Smooth muscle cell (in vitro differentiated cells): ENCODE data around the gene MAGI1. TPM values are rescaled to one million over a fixed set of nuclear protein-coding genes. Genes with fewer than 3 reads are reported as not detected.

Experiments
- DNase-seq: peaks from one replicate; lab custom pipeline; 2025; ENCODE audit not compliant: unreplicated experiment; lab: John Stamatoyannopoulos, UW
- H2AFZ ChIP-seq: fragments of 200-600 bp; sonication (generic); 2 replicates; pipeline ENCODE4 v1.6.0; 2016; ENCODE audit warnings: antibody characterized with exemption, low read depth, mild to moderate bottlenecking
- H3F3A ChIP-seq: fragments of 200-600 bp; sonication (generic); 2 replicates; pipeline ENCODE4 v1.6.0; 2017; ENCODE audit warnings: antibody characterized with exemption, low read depth
- H3K27ac ChIP-seq: fragments of 200-600 bp; sonication (generic); 2 replicates; pipeline ENCODE4 v1.5.1; 2016; ENCODE audit warnings: low read depth, mild to moderate bottlenecking
- H3K27me3 ChIP-seq: fragments of 200-600 bp; sonication (generic); 2 replicates; pipeline ENCODE4 v1.6.1; 2016; ENCODE audit warnings: low read depth, mild to moderate bottlenecking
- H3K36me3 ChIP-seq: fragments of 200-600 bp; sonication (generic); 2 replicates; pipeline ENCODE4 v1.5.1; 2016; ENCODE audit warnings: low read depth
- H3K4me1 ChIP-seq: fragments of 200-600 bp; sonication (generic); 2 replicates; pipeline ENCODE4 v1.5.1; 2016; ENCODE audit warnings: low read depth
- H3K4me2 ChIP-seq: fragments of 200-600 bp; sonication (generic); 2 replicates; pipeline ENCODE4 v1.6.0; 2016; ENCODE audit warnings: mild to moderate bottlenecking
- H3K4me3 ChIP-seq: fragments of 200-600 bp; sonication (generic); 2 replicates; pipeline ENCODE4 v1.5.1; 2016; ENCODE audit warnings: mild to moderate bottlenecking
- H3K79me2 ChIP-seq: fragments of 200-600 bp; sonication (generic); 2 replicates; pipeline ENCODE4 v1.6.0; 2016; ENCODE audit warnings: low read depth, mild to moderate bottlenecking
- H3K9ac ChIP-seq: fragments of 200-600 bp; sonication (generic); 2 replicates; pipeline ENCODE4 v1.6.0; 2016; ENCODE audit warnings: low read depth
- H3K9me3 ChIP-seq: fragments of 200-600 bp; sonication (generic); replicated peaks from 2 replicates; pipeline ENCODE4 v1.5.1; 2016; ENCODE audit warnings: low read depth
- H4K20me1 ChIP-seq: fragments of 200-600 bp; sonication (generic); 2 replicates; pipeline ENCODE4 v1.6.0; 2016; ENCODE audit warnings: low read depth
- WGBS: methylation state at CpG from one replicate; pipeline ENCODE4 v1.1.7; 2016; ENCODE audit warnings: low lambda C conversion rate; 5-methylcytosine and 5-hydroxymethylcytosine counted together
- polyA plus RNA-seq: library from polyadenylated mRNA; unstranded; fragments of >200 nt; fragmentation: Nextera tagmentation; extraction: Ambion mirVana; gene quantifications from 2 replicates; pipeline ENCODE4 v1.2.1, GENCODE V29; 2016
- total RNA-seq: library from RNA; depleted of rRNA; stranded (reverse); fragments of >200 nt; gene quantifications from 2 replicates; pipeline ENCODE4 v1.2.3, GENCODE V29; 2014
- TF ChIP-seq, protein P1 (sequence below): fragments of 200-600 bp; sonication (generic); IDR thresholded peaks from 2 replicates; pipeline ENCODE4 v1.5.1; 2017; ENCODE audit warnings: borderline replicate concordance, mild to moderate bottlenecking, antibody characterized with exemption; ENCODE audit not compliant: insufficient read depth, poor library complexity, severe bottlenecking

Gene MAGI1
- total and polyA plus RNA-seq, 2 experiments from 2014 or later: 9.9 to 23.3 TPM

DNA sequence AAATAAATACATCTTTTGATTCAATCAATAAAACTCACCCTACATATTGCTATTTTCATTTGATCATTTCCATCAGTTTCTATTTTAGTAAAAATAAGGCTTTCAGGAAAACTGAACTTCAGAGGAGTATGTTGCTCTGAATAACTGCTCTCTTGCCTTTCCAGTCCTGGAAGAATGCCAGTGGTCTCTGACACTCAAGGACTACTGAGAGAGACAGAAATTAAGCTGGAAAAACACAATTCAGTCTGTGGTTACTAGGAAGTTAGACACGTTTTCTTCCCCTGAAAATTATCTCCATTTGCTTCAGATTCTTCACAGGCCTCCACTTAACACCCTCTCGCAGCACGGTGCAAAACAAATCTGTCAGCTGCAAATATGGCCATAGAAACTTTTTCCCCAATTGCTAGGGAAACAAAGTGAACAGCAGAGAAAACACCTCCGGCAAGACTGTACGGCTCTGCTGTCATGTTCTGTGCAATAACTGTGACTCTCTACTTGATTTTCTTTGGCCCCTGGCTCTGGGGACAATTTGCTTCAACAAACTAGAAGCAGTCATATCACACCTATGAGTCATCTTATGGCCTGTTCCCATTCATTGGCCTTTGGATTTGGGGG lies 353.0 kb downstream of the MAGI1 start:
- Histone ChIP-seq H2AFZ (no peak overlapping the region), H3K4me3 (no peak overlapping the region), H3K4me1 (no peaks in the 10 kb centered on the region), H3K79me2 (no peaks in the 10 kb centered on the region), H3K9ac (no peak overlapping the region), H3K27me3 (no peaks in the 10 kb centered on the region), H3K9me3 (no peaks in the 10 kb centered on the region), H3K4me2 (peak overlapping the region; percentile 4), H4K20me1 (peaks cover 84% of the 10 kb centered on the region), H3K36me3 (no peaks in the 10 kb centered on the region), H3K27ac (no peak overlapping the region), H3F3A (peaks cover 5% of the 10 kb centered on the region)
- TF ChIP-seq, protein P1, sequence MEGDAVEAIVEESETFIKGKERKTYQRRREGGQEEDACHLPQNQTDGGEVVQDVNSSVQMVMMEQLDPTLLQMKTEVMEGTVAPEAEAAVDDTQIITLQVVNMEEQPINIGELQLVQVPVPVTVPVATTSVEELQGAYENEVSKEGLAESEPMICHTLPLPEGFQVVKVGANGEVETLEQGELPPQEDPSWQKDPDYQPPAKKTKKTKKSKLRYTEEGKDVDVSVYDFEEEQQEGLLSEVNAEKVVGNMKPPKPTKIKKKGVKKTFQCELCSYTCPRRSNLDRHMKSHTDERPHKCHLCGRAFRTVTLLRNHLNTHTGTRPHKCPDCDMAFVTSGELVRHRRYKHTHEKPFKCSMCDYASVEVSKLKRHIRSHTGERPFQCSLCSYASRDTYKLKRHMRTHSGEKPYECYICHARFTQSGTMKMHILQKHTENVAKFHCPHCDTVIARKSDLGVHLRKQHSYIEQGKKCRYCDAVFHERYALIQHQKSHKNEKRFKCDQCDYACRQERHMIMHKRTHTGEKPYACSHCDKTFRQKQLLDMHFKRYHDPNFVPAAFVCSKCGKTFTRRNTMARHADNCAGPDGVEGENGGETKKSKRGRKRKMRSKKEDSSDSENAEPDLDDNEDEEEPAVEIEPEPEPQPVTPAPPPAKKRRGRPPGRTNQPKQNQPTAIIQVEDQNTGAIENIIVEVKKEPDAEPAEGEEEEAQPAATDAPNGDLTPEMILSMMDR: no peak
- WGBS: 44% methylated on average over 5 of the region's 5 CpGs
- DNase-seq: no peak

DNA sequence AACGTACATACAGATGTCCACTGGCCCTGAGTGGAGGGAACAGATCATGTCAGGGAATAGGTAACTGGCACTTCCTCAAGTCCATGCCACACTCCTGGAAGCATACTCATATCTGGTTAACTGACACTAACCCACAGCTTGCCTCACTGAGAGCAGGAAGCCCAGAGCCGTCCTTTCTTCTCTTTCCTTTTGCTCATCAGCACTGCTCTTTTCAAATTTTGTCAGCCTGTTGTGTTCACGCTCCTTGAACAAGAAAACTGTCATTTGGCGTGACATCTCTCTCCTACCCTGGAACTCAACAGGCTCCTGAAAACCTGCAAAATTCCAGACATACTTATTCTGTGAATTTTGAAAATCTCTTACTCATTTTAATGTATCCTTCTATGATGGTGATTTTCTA lies 360.2 kb downstream of the MAGI1 start:
- Histone ChIP-seq H3K27ac (no peak overlapping the region), H3K27me3 (no peaks in the 10 kb centered on the region), H3K79me2 (no peaks in the 10 kb centered on the region), H3K4me3 (no peak overlapping the region), H3F3A (no peaks in the 10 kb centered on the region), H4K20me1 (peaks cover 92% of the 10 kb centered on the region), H3K4me1 (peaks cover 9% of the 10 kb centered on the region), H3K9ac (no peak overlapping the region), H3K36me3 (no peaks in the 10 kb centered on the region), H2AFZ (no peak overlapping the region), H3K9me3 (no peaks in the 10 kb centered on the region), H3K4me2 (no peak overlapping the region)
- 87% methylated on average over 4 of the region's 4 CpGs for WGBS
- DNase-seq: no peak
- TF ChIP-seq, protein P1: no peak

DNA sequence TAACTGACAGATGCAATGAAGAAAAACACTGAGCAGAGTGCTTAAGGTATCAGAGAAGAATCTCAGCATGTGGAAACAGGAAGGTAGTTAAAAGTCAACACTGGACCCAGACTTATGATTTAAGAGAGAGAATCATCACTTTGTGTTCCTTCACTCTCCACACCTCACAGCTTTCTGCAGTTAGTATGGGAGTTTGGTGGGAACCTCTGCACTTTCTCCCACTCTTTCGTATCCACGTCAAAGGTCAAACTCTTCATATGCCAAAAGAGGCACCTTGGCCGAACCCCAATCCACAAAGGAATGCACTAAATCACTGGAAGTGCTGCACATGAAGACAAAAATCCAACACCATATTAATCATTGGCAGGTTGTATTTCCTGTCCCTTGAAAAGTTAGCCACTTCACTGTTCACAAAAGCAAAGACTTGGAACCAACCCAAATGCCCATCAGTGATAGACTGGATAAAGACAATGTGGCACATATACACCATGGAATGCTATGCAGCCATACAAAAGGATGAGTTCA lies 361.2 kb downstream of the MAGI1 start:
- Histone ChIP-seq H3F3A (no peaks in the 10 kb centered on the region), H3K4me2 (no peak overlapping the region), H4K20me1 (peaks cover 93% of the 10 kb centered on the region), H3K4me1 (peaks cover 9% of the 10 kb centered on the region), H2AFZ (no peak overlapping the region), H3K9me3 (no peaks in the 10 kb centered on the region), H3K27ac (no peak overlapping the region), H3K79me2 (no peaks in the 10 kb centered on the region), H3K4me3 (no peak overlapping the region), H3K9ac (no peak overlapping the region), H3K27me3 (no peaks in the 10 kb centered on the region), H3K36me3 (no peaks in the 10 kb centered on the region)
- TF ChIP-seq, protein P1: no peak
- 97% methylated on average over 3 of the region's 3 CpGs for WGBS
- no peak for DNase-seq

DNA sequence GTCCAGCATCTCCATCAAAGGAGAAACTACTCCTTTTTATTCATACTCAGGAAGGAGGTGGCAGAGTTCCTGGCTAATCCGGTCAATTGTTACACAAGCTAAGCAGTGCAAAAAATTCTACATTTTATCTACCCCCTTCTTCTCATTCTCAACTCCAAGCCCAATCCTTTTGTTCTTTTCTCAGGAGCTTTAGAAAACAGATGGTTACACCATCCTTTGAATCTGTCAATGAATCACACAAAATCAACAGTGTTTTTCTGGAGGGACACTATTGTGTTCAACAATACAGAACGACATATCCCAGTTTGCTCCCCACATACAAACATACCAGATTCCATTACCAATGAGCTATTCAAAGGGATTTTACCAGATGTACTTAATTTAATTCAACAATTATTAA lies 362.1 kb downstream of the MAGI1 start:
- Histone ChIP-seq H3F3A (no peaks in the 10 kb centered on the region), H2AFZ (no peak overlapping the region), H3K4me3 (no peak overlapping the region), H3K4me1 (peaks cover 9% of the 10 kb centered on the region), H3K27ac (no peak overlapping the region), H3K4me2 (no peak overlapping the region), H3K36me3 (no peaks in the 10 kb centered on the region), H3K9me3 (no peaks in the 10 kb centered on the region), H3K9ac (no peak overlapping the region), H3K79me2 (no peaks in the 10 kb centered on the region), H4K20me1 (peaks cover 93% of the 10 kb centered on the region), H3K27me3 (no peaks in the 10 kb centered on the region)
- DNase-seq: no peak
- TF ChIP-seq, protein P1: no peak
- 90% methylated on average over 2 of the region's 2 CpGs for WGBS
